ENCODE results near the gene DMRT1. TPM values are rescaled to one million over a fixed set of nuclear protein-coding genes. Genes with fewer than 3 reads are reported as not detected.
A peak's percentile ranks its signal among the peaks of the same experiment; 100 is the strongest.

The DMRT1 gene
- total and polyA plus RNA-seq, 8 donors, result not detected

GRCh38 chr9:883011-883410 lies 41.5 kb downstream of the DMRT1 start:
- TF ChIP-seq CTCF (IDR thresholded peaks at IDR 0.05), result no peak
- Histone ChIP-seq H3K4me1 (no peaks in the 10 kb centered on the region), H3K9me3 (no peaks in the 10 kb centered on the region), H3K27ac (no peak overlapping the region), H3K4me3 (no peak overlapping the region), H3K36me3 (no peaks in the 10 kb centered on the region), H3K27me3 (no peaks in the 10 kb centered on the region)
- WGBS, 2 donors, result 58 to 67% methylated on average over 8 of the region's 8 CpGs
- FAIRE-seq (no peak), DNase-seq (no peak), ATAC-seq (no peak)
- intact Hi-C loops (cut with DNase I), result no loop called here

GRCh38 chr9:886886-887285 lies 45.4 kb downstream of the DMRT1 start:
- Histone ChIP-seq H3K36me3 (no peaks in the 10 kb centered on the region), H3K27me3 (no peaks in the 10 kb centered on the region), H3K27ac (no peak overlapping the region), H3K9me3 (no peaks in the 10 kb centered on the region), H3K4me3 (no peak overlapping the region), H3K4me1 (no peaks in the 10 kb centered on the region)
- 82 to 86% methylated on average over 6 of the region's 6 CpGs for WGBS, 2 donors
- FAIRE-seq, result no peak
- DNase-seq, result no peak
- no peak for ATAC-seq
- TF ChIP-seq CTCF (IDR thresholded peaks at IDR 0.05), result no peak
- intact Hi-C loops (cut with DNase I), result no loop called here

GRCh38 chr9:892123-892522 lies 50.6 kb downstream of the DMRT1 start:
- no peak for TF ChIP-seq CTCF (IDR thresholded peaks at IDR 0.05)
- no peaks in the 10 kb centered on the region for H3K36me3 ChIP-seq
- 70 to 72% methylated on average over 5 of the region's 5 CpGs for WGBS, 2 donors
- intact Hi-C loops (cut with DNase I), result loop anchor here (5.0 to 10.0 kb wide), 3 partner anchors 103 to 115 kb away; no protein-coding TSS in a partner anchor
- no peak overlapping the region for H3K27ac ChIP-seq
- no peak for DNase-seq
- no peak for FAIRE-seq
- H3K27me3 ChIP-seq, result no peaks in the 10 kb centered on the region
- H3K4me1 ChIP-seq, result peaks cover 0 to 3% (median 0%) of the 10 kb centered on the region in 3 donors
- H3K4me3 ChIP-seq, result no peak overlapping the region
- no peak for ATAC-seq
- H3K9me3 ChIP-seq, result no peaks in the 10 kb centered on the region

- H3K4me3 ChIP-seq, result no peak overlapping the region
- no peak for FAIRE-seq
- no peaks in the 10 kb centered on the region for H3K9me3 ChIP-seq
- DNase-seq, result no peak
- H3K36me3 ChIP-seq, result no peaks in the 10 kb centered on the region
- peaks cover 0 to 3% (median 0%) of the 10 kb centered on the region in 3 donors for H3K4me1 ChIP-seq
- intact Hi-C loops (cut with DNase I), result loop anchor here (5.0 to 10.0 kb wide), 3 partner anchors 102 to 114 kb away; no protein-coding TSS in a partner anchor
- no peaks in the 10 kb centered on the region for H3K27me3 ChIP-seq
- ATAC-seq, result no peak
- WGBS, 2 donors, result 56 to 75% methylated on average over 5 of the region's 5 CpGs
- H3K27ac ChIP-seq, result no peak overlapping the region
- TF ChIP-seq CTCF (IDR thresholded peaks at IDR 0.05), result no peak
Observed at GRCh38 chr9:893115-893514, 51.6 kb downstream of the DMRT1 start.

- WGBS, 2 donors, result 3 to 5% methylated on average over 9 of the region's 9 CpGs
- intact Hi-C loops (cut with DNase I), result loop anchor here (5.0 to 10.0 kb wide), 3 partner anchors 101 to 113 kb away; no protein-coding TSS in a partner anchor
Observed at GRCh38 chr9:893843-894420, 52.4 kb downstream of the DMRT1 start.

More at GRCh38 chr9:893843-894420, 52.4 kb downstream of the DMRT1 start:
- no peaks in the 10 kb centered on the region for H3K27me3 ChIP-seq
- no peak overlapping the region for H3K27ac ChIP-seq
- H3K4me1 ChIP-seq, result peaks cover 0 to 3% (median 0%) of the 10 kb centered on the region in 3 donors
- peak in 5 of 6 donors; percentile 42 to 72 (median 62) for DNase-seq
- peak; percentile 47 to 73 (median 68) for TF ChIP-seq CTCF (IDR thresholded peaks at IDR 0.05)
- H3K9me3 ChIP-seq, result no peaks in the 10 kb centered on the region
- no peak overlapping the region for H3K4me3 ChIP-seq
- no peaks in the 10 kb centered on the region for H3K36me3 ChIP-seq
- ATAC-seq, result peak; percentile 98 to 100 (median 99)
- FAIRE-seq, result no peak
